Progenitor cell of endocrine pancreas (in vitro differentiated cells): ENCODE measurements around the gene SRCAP. TPM values are rescaled to one million over a fixed set of nuclear protein-coding genes. Genes with fewer than 3 reads are reported as not detected.

Experiments used
- DNase-seq: peaks from one replicate; pipeline ENCODE4 v3.0.0; 2021; ENCODE audit warnings: low spot score; ENCODE audit not compliant: unreplicated experiment
- H3K27ac Mint-ChIP-seq: 2 replicates; pipeline ENCODE4 v1.8.0; 2021; ENCODE audit warnings: mild to moderate bottlenecking, moderate library complexity, mixed read lengths
- H3K27me3 Mint-ChIP-seq: 2 replicates; pipeline ENCODE4 v1.8.0; 2021; ENCODE audit warnings: mixed read lengths
- H3K36me3 Mint-ChIP-seq: 2 replicates; pipeline ENCODE4 v1.8.0; 2022; ENCODE audit warnings: mixed read lengths; ENCODE audit not compliant: insufficient read depth
- H3K4me1 Mint-ChIP-seq: 2 replicates; pipeline ENCODE4 v1.8.0; 2021; ENCODE audit warnings: low read depth, mixed read lengths
- H3K4me3 Mint-ChIP-seq: 2 replicates; pipeline ENCODE4 v1.8.0; 2021; ENCODE audit warnings: low read depth, mild to moderate bottlenecking, moderate library complexity, mixed read lengths
- H3K9me3 Mint-ChIP-seq: 2 replicates; pipeline ENCODE4 v1.8.0; 2021; ENCODE audit warnings: low read depth, mixed read lengths
- CTCF ChIP-seq: fragments of 200-600 bp; sonication (generic); IDR thresholded peaks from one replicate; pipeline ENCODE4 v1.5.0; 2021; ENCODE audit warnings: antibody characterized with exemption, mild to moderate bottlenecking; ENCODE audit not compliant: unreplicated experiment
- total RNA-seq: library from RNA; stranded (reverse); gene quantifications from 2 replicates; pipeline ENCODE4 v1.2.1, GENCODE V29; 2021

The SRCAP gene
- total RNA-seq, 1 donor from 2014 or later: 104 TPM

- Mint-ChIP-seq H3K9me3 (no peaks in the 10 kb centered on the region), H3K36me3 (peaks cover 32% of the 10 kb centered on the region), H3K4me1 (peaks cover 11% of the 10 kb centered on the region), H3K4me3 (no peak overlapping the region), H3K27ac (no peak overlapping the region), H3K27me3 (no peaks in the 10 kb centered on the region)
- no peak for DNase-seq
- TF ChIP-seq CTCF: no peak
Measured at GRCh38 chr16:30738984-30739951, 40.3 kb downstream of the SRCAP start.

GRCh38 chr16:30740364-30741251, 41.6 kb downstream of the SRCAP start:
- DNase-seq: no peak
- TF ChIP-seq CTCF: no peak
- H3K36me3 Mint-ChIP-seq: peaks cover 27% of the 10 kb centered on the region
- H3K27ac Mint-ChIP-seq: peak overlapping the region; percentile 73
- H3K4me1 Mint-ChIP-seq: peaks cover 11% of the 10 kb centered on the region
- H3K27me3 Mint-ChIP-seq: no peaks in the 10 kb centered on the region
- H3K9me3 Mint-ChIP-seq: no peaks in the 10 kb centered on the region
- no peak overlapping the region for H3K4me3 Mint-ChIP-seq

GRCh38 chr16:30741461-30741914, 42.5 kb downstream of the SRCAP start:
- Mint-ChIP-seq H3K27me3 (no peaks in the 10 kb centered on the region), H3K27ac (peak overlapping the region; percentile 83), H3K4me1 (peaks cover 11% of the 10 kb centered on the region), H3K36me3 (peaks cover 24% of the 10 kb centered on the region), H3K9me3 (no peaks in the 10 kb centered on the region), H3K4me3 (no peak overlapping the region)
- no peak for DNase-seq
- TF ChIP-seq CTCF: no peak

GRCh38 chr16:30743716-30744115, 44.7 kb downstream of the SRCAP start:
- Mint-ChIP-seq H3K4me1 (peaks cover 19% of the 10 kb centered on the region), H3K27me3 (no peaks in the 10 kb centered on the region), H3K27ac (no peak overlapping the region), H3K9me3 (no peaks in the 10 kb centered on the region), H3K36me3 (peaks cover 17% of the 10 kb centered on the region), H3K4me3 (no peak overlapping the region)
- TF ChIP-seq CTCF: no peak
- no peak for DNase-seq

GRCh38 chr16:30744183-30744582, 45.2 kb downstream of the SRCAP start:
- Mint-ChIP-seq H3K4me3 (no peak overlapping the region), H3K4me1 (peaks cover 20% of the 10 kb centered on the region), H3K27me3 (no peaks in the 10 kb centered on the region), H3K36me3 (peaks cover 15% of the 10 kb centered on the region), H3K27ac (peak overlapping the region; percentile 7), H3K9me3 (no peaks in the 10 kb centered on the region)
- TF ChIP-seq CTCF: no peak
- no peak for DNase-seq
